Testis (tissue), 3 donors: Measurements from ENCODE around the gene CDK16. TPM values are rescaled to one million over a fixed set of nuclear protein-coding genes. Genes with fewer than 3 reads are reported as not detected.

Source experiments
- DNase-seq: peaks from one replicate; pipeline ENCODE4 v3.0.0-alpha.2; 2019
- H3K27ac ChIP-seq, 2 donors: fragments of 200-600 bp; sonication (generic); one replicate each; pipeline ENCODE4 v1.5.1; 2019
- H3K27me3 ChIP-seq: fragments of 200-600 bp; sonication (generic); one replicate; pipeline ENCODE4 v1.5.1; 2019
- H3K36me3 ChIP-seq: fragments of 200-600 bp; sonication (generic); one replicate; pipeline ENCODE4 v1.5.1; 2017; ENCODE audit warnings: low read depth; ENCODE audit errors: missing control alignments
- H3K4me1 ChIP-seq: fragments of 200-600 bp; sonication (generic); one replicate; pipeline ENCODE4 v1.5.1; 2019
- H3K4me3 ChIP-seq, 2 donors: fragments of 200-600 bp; sonication (generic); one replicate each; pipeline ENCODE4 v1.5.1; 2017 to 2019
- H3K9me3 ChIP-seq: fragments of 200-600 bp; sonication (generic); one replicate; pipeline ENCODE4 v1.5.1; 2017
- CTCF ChIP-seq, 3 experiments: fragments of 450-650 bp in 2 of 3; fragments of 200-600 bp in 1 of 3; sonication (generic) in 1 of 3; IDR thresholded peaks; one replicate each; pipeline ENCODE4 v1.5.1; 2016 to 2019; ENCODE audit warnings: antibody characterized with exemption in 3 of 3, mild to moderate bottlenecking in 2 of 3, moderate library complexity in 1 of 3
- POLR2A ChIP-seq: fragments of 450-650 bp; IDR thresholded peaks from one replicate; pipeline ENCODE4 v1.6.1; 2017; ENCODE audit warnings: antibody characterized with exemption, mild to moderate bottlenecking, moderate library complexity
- WGBS, 2 donors: methylation state at CpG; one replicate each; pipeline ENCODE4 v1.1.5; 2018; 5-methylcytosine and 5-hydroxymethylcytosine counted together
- intact Hi-C: fragments of 100-400 bp; cut with DNase I; formaldehyde crosslinking; loops from one replicate; pipeline ENCODE4 v1.15.1; 2023; ENCODE audit warnings: low total_unique reads
- polyA plus RNA-seq: library from polyadenylated mRNA; stranded (reverse); fragments of 350-450 nt; fragmentation: Illumina TruSeq; extraction: RNeasy Lipid Tissue Mini Kit (QIAGEN cat#74804); gene quantifications from one replicate; pipeline ENCODE4 v1.2.3, GENCODE V29; 2014; ENCODE audit warnings: low read depth, low replicate concordance; ENCODE audit not compliant: insufficient read depth
- total RNA-seq, 2 donors: library from RNA; depleted of rRNA; stranded (reverse); fragments of >200 nt; gene quantifications; one replicate each; pipeline ENCODE4 v1.2.3, GENCODE V29; 2016

CDK16 gene
- total and polyA plus RNA-seq, 3 donors from 2014 or later = 122 to 245 (median 195) TPM

- Histone ChIP-seq H3K4me1 (peaks cover 3% of the 10 kb centered on the region), H3K27ac (no peak overlapping the region), H3K36me3 (no peaks in the 10 kb centered on the region), H3K9me3 (no peaks in the 10 kb centered on the region), H3K27me3 (no peaks in the 10 kb centered on the region), H3K4me3 (no peak overlapping the region)
- 90 to 92% methylated on average over 7 to 12 of the region's 12 CpGs for WGBS, 2 donors
- TF ChIP-seq POLR2A (no peak), CTCF (IDR thresholded peaks at IDR 0.05) (no peak)
- DNase-seq = no peak
- intact Hi-C loops = no loop called here
Measured at GRCh38 chrX:47228550-47229270, 10.2 kb downstream of the CDK16 start.

- no peak overlapping the region for H3K4me3 ChIP-seq
- H3K36me3 ChIP-seq = no peaks in the 10 kb centered on the region
- TF ChIP-seq CTCF (IDR thresholded peaks at IDR 0.05) = no peak
- TF ChIP-seq POLR2A = no peak
- no peaks in the 10 kb centered on the region for H3K9me3 ChIP-seq
- WGBS, 2 donors = 92 to 100% methylated on average over 4 to 5 of the region's 6 CpGs
- DNase-seq = no peak
- intact Hi-C loops = no loop called here
- no peaks in the 10 kb centered on the region for H3K27me3 ChIP-seq
- no peak overlapping the region for H3K27ac ChIP-seq
- H3K4me1 ChIP-seq = peaks cover 3% of the 10 kb centered on the region
Measured at GRCh38 chrX:47229427-47229826, 10.9 kb downstream of the CDK16 start.

- peaks cover 3% of the 10 kb centered on the region for H3K4me1 ChIP-seq
- no peak overlapping the region for H3K27ac ChIP-seq
- intact Hi-C loops = no loop called here
- no peaks in the 10 kb centered on the region for H3K27me3 ChIP-seq
- no peaks in the 10 kb centered on the region for H3K36me3 ChIP-seq
- no peak for DNase-seq
- no peak overlapping the region for H3K4me3 ChIP-seq
- TF ChIP-seq POLR2A (no peak), CTCF (IDR thresholded peaks at IDR 0.05) (no peak)
- no peaks in the 10 kb centered on the region for H3K9me3 ChIP-seq
- 85% methylated on average over 5 of the region's 5 CpGs for WGBS, 2 donors
Measured at GRCh38 chrX:47230136-47230868, 11.8 kb downstream of the CDK16 start.

GRCh38 chrX:47231167-47231566, 12.7 kb downstream of the CDK16 start:
- no peaks in the 10 kb centered on the region for H3K27me3 ChIP-seq
- 56 to 69% methylated on average over 1 to 2 of the region's 2 CpGs for WGBS, 2 donors
- peaks cover 3% of the 10 kb centered on the region for H3K4me1 ChIP-seq
- no peak overlapping the region for H3K27ac ChIP-seq
- no peak overlapping the region for H3K4me3 ChIP-seq
- H3K36me3 ChIP-seq = no peaks in the 10 kb centered on the region
- no peaks in the 10 kb centered on the region for H3K9me3 ChIP-seq
- DNase-seq = no peak
- TF ChIP-seq POLR2A (no peak), CTCF (IDR thresholded peaks at IDR 0.05) (no peak)
- intact Hi-C loops = no loop called here
